Mesendoderm (in vitro differentiated cells): ENCODE results near the gene CCDC197.

Source experiments
- DNase-seq: peaks from one replicate; pipeline ENCODE4 v3.0.0; 2013
- H2AK5ac ChIP-seq: 2 replicates; pipeline ENCODE4 v1.6.1; 2013; ENCODE audit warnings: low read length, inconsistent platforms
- H2BK120ac ChIP-seq: 2 replicates; pipeline ENCODE4 v1.6.1; 2013; ENCODE audit warnings: low read depth, mild to moderate bottlenecking, low read length, moderate library complexity, mixed read lengths
- H2BK15ac ChIP-seq: replicated peaks from 2 replicates; pipeline ENCODE4 v1.6.1; 2013; ENCODE audit warnings: low read depth, mild to moderate bottlenecking, moderate library complexity
- H2BK5ac ChIP-seq: 2 replicates; pipeline ENCODE4 v1.6.1; 2013; ENCODE audit warnings: low read length, inconsistent platforms
- H3K18ac ChIP-seq: 2 replicates; pipeline ENCODE4 v1.6.1; 2013; ENCODE audit warnings: mild to moderate bottlenecking, low read length, mixed read lengths
- H3K23ac ChIP-seq: one replicate; pipeline ENCODE4 v1.6.1; 2013; ENCODE audit warnings: low read length
- H3K27ac ChIP-seq: 2 replicates; pipeline ENCODE4 v1.5.1; 2013; ENCODE audit warnings: low read depth, mild to moderate bottlenecking, inconsistent platforms, low read length, moderate library complexity
- H3K27me3 ChIP-seq: 2 replicates; pipeline ENCODE4 v1.6.1; 2013; ENCODE audit warnings: low read length, control low read depth, mild to moderate bottlenecking, inconsistent platforms; ENCODE audit not compliant: insufficient read depth, poor library complexity
- H3K36me3 ChIP-seq: 2 replicates; pipeline ENCODE4 v1.6.1; 2013; ENCODE audit warnings: low read length, inconsistent platforms; ENCODE audit not compliant: control insufficient read depth, insufficient read depth
- H3K4ac ChIP-seq: one replicate; pipeline ENCODE4 v1.6.1; 2013; ENCODE audit warnings: low read depth, mild to moderate bottlenecking, low read length, moderate library complexity
- H3K4me1 ChIP-seq: 2 replicates; pipeline ENCODE4 v1.6.1; 2013; ENCODE audit warnings: low read depth, low read length, inconsistent platforms; ENCODE audit not compliant: control insufficient read depth
- H3K4me2 ChIP-seq: 2 replicates; pipeline ENCODE4 v1.6.1; 2013; ENCODE audit warnings: low read length
- H3K4me3 ChIP-seq: 2 replicates; pipeline ENCODE4 v1.5.1; 2013; ENCODE audit warnings: mild to moderate bottlenecking, low read length
- H3K56ac ChIP-seq: one replicate; pipeline ENCODE4 v1.6.1; 2013; ENCODE audit warnings: low read length
- H3K79me1 ChIP-seq: 2 replicates; pipeline ENCODE4 v1.6.1; 2013; ENCODE audit warnings: low read length, inconsistent platforms
- H3K79me2 ChIP-seq: 2 replicates; pipeline ENCODE4 v1.6.1; 2013; ENCODE audit warnings: mild to moderate bottlenecking, low read length; ENCODE audit not compliant: control insufficient read depth, insufficient read depth
- H3K9ac ChIP-seq: 2 replicates; pipeline ENCODE4 v1.6.1; 2013; ENCODE audit warnings: low read length, inconsistent platforms
- H4K5ac ChIP-seq: one replicate; pipeline ENCODE4 v1.6.1; 2013; ENCODE audit warnings: low read length
- H4K8ac ChIP-seq: one replicate; pipeline ENCODE4 v1.6.1; 2013; ENCODE audit warnings: low read depth, mild to moderate bottlenecking, control low read depth, low read length, moderate library complexity
- WGBS: extraction: QIAGEN DNeasy Blood & Tissue Kit; methylation state at CpG from one replicate; pipeline ENCODE4 v1.1.7; 2013; ENCODE audit warnings: low lambda C conversion rate, missing lambda C conversion rate; ENCODE audit not compliant: insufficient coverage; ENCODE audit errors: extremely low coverage; 5-methylcytosine and 5-hydroxymethylcytosine counted together

The CCDC197 gene

GRCh38 chr14:93964281-93964680, 32.8 kb upstream of the CCDC197 start:
- H3K9ac ChIP-seq: no peak overlapping the region
- H2BK5ac ChIP-seq: no peak overlapping the region
- no CpG with 5 or more reads among the region's 10 CpGs for WGBS
- peaks cover 2% of the 10 kb centered on the region for H3K4me1 ChIP-seq
- H4K8ac ChIP-seq: no peak overlapping the region
- no peaks in the 10 kb centered on the region for H3K27me3 ChIP-seq
- H3K56ac ChIP-seq: no peak overlapping the region
- no peak overlapping the region for H3K4me3 ChIP-seq
- no peak for DNase-seq
- H3K18ac ChIP-seq: no peak overlapping the region
- H4K5ac ChIP-seq: no peak overlapping the region
- no peaks in the 10 kb centered on the region for H3K79me1 ChIP-seq
- no peak overlapping the region for H2AK5ac ChIP-seq
- H2BK120ac ChIP-seq: no peak overlapping the region
- H3K4ac ChIP-seq: no peak overlapping the region
- no peak overlapping the region for H3K4me2 ChIP-seq
- H3K79me2 ChIP-seq: no peaks in the 10 kb centered on the region
- H3K23ac ChIP-seq: no peak overlapping the region
- H3K27ac ChIP-seq: no peak overlapping the region
- H3K36me3 ChIP-seq: no peaks in the 10 kb centered on the region
- H2BK15ac ChIP-seq: no peak overlapping the region

DNA sequence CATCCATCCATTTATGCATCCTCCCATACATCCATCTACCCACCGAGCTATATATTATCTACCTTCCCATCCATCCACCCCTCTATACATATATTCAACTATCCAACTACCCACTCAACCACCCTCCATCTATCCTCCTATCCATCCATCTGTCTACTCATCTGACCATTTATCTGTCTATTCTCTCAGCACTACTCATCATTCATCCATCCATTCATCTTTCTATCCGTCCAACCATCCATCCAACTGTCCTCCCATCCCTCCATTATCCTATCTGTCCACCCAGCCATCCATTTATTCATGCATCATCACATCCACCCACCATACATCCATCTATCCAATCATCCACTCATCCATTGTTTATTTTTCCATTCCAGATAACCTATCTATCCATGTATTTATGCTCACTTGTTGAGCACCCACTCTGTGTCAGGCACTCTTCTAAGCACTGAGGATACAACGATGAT, 32.2 kb upstream of the CCDC197 start:
- WGBS: 100% methylated on average over 2 of the region's 3 CpGs
- H4K8ac ChIP-seq: no peak overlapping the region
- no peak overlapping the region for H3K9ac ChIP-seq
- no peak overlapping the region for H3K4me2 ChIP-seq
- H3K79me1 ChIP-seq: no peaks in the 10 kb centered on the region
- no peaks in the 10 kb centered on the region for H3K27me3 ChIP-seq
- H3K23ac ChIP-seq: no peak overlapping the region
- no peak overlapping the region for H3K4me3 ChIP-seq
- H2AK5ac ChIP-seq: no peak overlapping the region
- H3K56ac ChIP-seq: no peak overlapping the region
- no peaks in the 10 kb centered on the region for H3K36me3 ChIP-seq
- H2BK120ac ChIP-seq: no peak overlapping the region
- H3K4ac ChIP-seq: no peak overlapping the region
- H4K5ac ChIP-seq: no peak overlapping the region
- no peaks in the 10 kb centered on the region for H3K4me1 ChIP-seq
- H2BK15ac ChIP-seq: no peak overlapping the region
- no peak for DNase-seq
- H3K18ac ChIP-seq: no peak overlapping the region
- no peaks in the 10 kb centered on the region for H3K79me2 ChIP-seq
- no peak overlapping the region for H2BK5ac ChIP-seq
- H3K27ac ChIP-seq: no peak overlapping the region

DNA sequence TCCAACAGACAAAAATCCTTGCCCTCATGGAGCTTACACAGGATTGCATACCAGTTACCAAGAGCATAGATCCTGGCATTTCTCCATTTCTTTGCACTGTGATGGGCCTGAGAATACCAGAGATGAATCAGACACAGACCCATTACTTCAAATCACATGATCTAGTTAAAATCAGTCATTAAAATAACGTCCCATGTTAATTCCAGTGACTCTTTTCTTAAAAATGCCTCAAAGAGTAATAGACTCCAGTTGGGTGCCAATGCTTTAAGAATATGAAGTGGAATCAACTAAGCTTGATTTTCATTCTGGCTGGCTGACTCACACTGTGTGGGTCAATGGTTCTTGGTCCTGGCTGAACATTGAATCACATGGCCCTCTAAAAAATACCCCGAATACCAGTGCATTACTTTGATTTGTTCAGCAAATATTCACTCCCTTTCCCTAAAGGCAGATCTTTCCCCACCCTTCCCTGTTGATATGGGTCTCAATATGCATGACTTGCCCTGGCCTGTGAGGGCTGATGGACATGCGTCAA, 31.7 kb upstream of the CCDC197 start:
- Histone ChIP-seq H2BK15ac (no peak overlapping the region), H3K79me2 (no peaks in the 10 kb centered on the region), H3K4ac (no peak overlapping the region), H3K27me3 (no peaks in the 10 kb centered on the region), H2BK5ac (no peak overlapping the region), H3K36me3 (no peaks in the 10 kb centered on the region), H3K18ac (no peak overlapping the region), H3K56ac (no peak overlapping the region), H2AK5ac (no peak overlapping the region), H3K79me1 (no peaks in the 10 kb centered on the region), H3K9ac (no peak overlapping the region), H3K4me1 (no peaks in the 10 kb centered on the region), H2BK120ac (no peak overlapping the region), H3K27ac (no peak overlapping the region), H3K4me2 (no peak overlapping the region), H4K8ac (no peak overlapping the region), H4K5ac (no peak overlapping the region), H3K4me3 (no peak overlapping the region), H3K23ac (no peak overlapping the region)
- DNase-seq: no peak
- WGBS: no CpG with 5 or more reads among the region's 3 CpGs

- Histone ChIP-seq H3K27me3 (no peaks in the 10 kb centered on the region), H3K79me2 (no peaks in the 10 kb centered on the region), H4K8ac (no peak overlapping the region), H3K4me1 (no peaks in the 10 kb centered on the region), H2AK5ac (no peak overlapping the region), H3K4ac (no peak overlapping the region), H3K56ac (no peak overlapping the region), H3K23ac (no peak overlapping the region), H3K18ac (no peak overlapping the region), H2BK120ac (no peak overlapping the region), H3K4me2 (no peak overlapping the region), H2BK5ac (no peak overlapping the region), H3K9ac (no peak overlapping the region), H3K27ac (no peak overlapping the region), H3K79me1 (no peaks in the 10 kb centered on the region), H2BK15ac (no peak overlapping the region), H3K36me3 (no peaks in the 10 kb centered on the region), H3K4me3 (no peak overlapping the region), H4K5ac (no peak overlapping the region)
- no CpG with 5 or more reads among the region's 3 CpGs for whole genome bisulfite sequencing
- DNase-seq: no peak
These were observed 31.1 kb upstream of the CCDC197 start for GRCh38 chr14:93965946-93966474.

DNA sequence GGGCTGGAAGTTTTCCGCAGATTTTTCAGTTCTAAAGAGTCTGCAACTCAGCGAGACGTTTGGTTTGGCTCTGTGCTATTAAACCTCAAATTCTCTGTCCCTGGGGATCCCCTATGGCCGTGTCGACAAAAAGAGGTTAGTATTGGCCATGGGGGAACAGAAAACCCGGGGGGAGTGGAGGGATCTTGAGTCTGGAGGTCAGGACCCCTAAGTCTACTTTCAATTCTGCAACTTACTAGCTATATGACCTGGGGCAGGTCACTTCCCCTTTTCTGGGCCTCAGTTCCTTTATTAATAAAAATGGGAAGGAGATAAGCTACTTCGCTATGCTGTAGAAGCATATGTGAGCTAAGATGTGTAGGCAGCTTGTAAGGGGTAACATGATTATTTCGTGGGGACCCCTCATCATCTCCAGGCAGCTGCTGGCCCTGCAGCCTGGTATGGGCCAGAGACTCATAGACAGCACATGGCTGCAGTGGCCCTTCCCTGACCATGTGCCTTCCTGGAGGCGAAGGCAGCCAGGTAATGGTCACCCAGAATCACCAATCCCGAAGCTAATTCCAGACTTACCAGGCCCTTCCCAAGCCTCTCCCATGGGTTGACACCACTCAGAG, 29.4 kb upstream of the CCDC197 start:
- H2AK5ac ChIP-seq: no peak overlapping the region
- no peaks in the 10 kb centered on the region for H3K27me3 ChIP-seq
- no peak overlapping the region for H3K4ac ChIP-seq
- H4K5ac ChIP-seq: no peak overlapping the region
- H3K18ac ChIP-seq: no peak overlapping the region
- DNase-seq: no peak
- no peak overlapping the region for H3K23ac ChIP-seq
- no peak overlapping the region for H4K8ac ChIP-seq
- H3K56ac ChIP-seq: no peak overlapping the region
- H3K79me1 ChIP-seq: no peaks in the 10 kb centered on the region
- no peak overlapping the region for H2BK5ac ChIP-seq
- H2BK15ac ChIP-seq: no peak overlapping the region
- no peak overlapping the region for H3K9ac ChIP-seq
- WGBS: no CpG with 5 or more reads among the region's 10 CpGs
- no peak overlapping the region for H2BK120ac ChIP-seq
- no peak overlapping the region for H3K4me2 ChIP-seq
- no peak overlapping the region for H3K4me3 ChIP-seq
- H3K36me3 ChIP-seq: no peaks in the 10 kb centered on the region
- H3K4me1 ChIP-seq: no peaks in the 10 kb centered on the region
- H3K79me2 ChIP-seq: no peaks in the 10 kb centered on the region
- no peak overlapping the region for H3K27ac ChIP-seq
